Spleen (tissue), 7 donors: ENCODE data around the gene MICU1.

Experiments used
- POLR2A ChIP-seq, 3 donors: fragments of 450-650 bp; IDR thresholded peaks; one replicate each; pipeline ENCODE4 v1.5.1; 2017; ENCODE audit warnings: antibody characterized with exemption in 3 of 3, mild to moderate bottlenecking in 1 of 3
- POLR2AphosphoS5 ChIP-seq, 3 donors: sonication (generic); formaldehyde crosslinking; IDR thresholded peaks; one replicate each; pipeline ENCODE4 v1.5.1; 2017; ENCODE audit warnings: antibody characterized with exemption in 3 of 3
- TF ChIP-seq, protein P1 (sequence below), 11 experiments: fragments of 200-600 bp in 7 of 11; fragments of 450-650 bp in 4 of 11; sonication (generic) in 4 of 11; IDR thresholded peaks in 8 of 11; conservative IDR thresholded peaks in 3 of 11; 1 replicate in 7 of 11; 2 replicates in 4 of 11; pipeline versions ENCODE4 v1.4.0 to v1.8.0; 2016 to 2021; ENCODE audit warnings: antibody characterized with exemption in 11 of 11, inconsistent platforms in 4 of 11, mild to moderate bottlenecking in 1 of 11
- donor health status: DM: no; HTN: no; CAD: no; lungs with moderate emphysema.
- donor health status: DM: no; HTN: no; CAD: no.
- donor health status: DM: no; HTN: no; CAD: no.

GRCh38 chr10:72370201-72370722 lies 255.6 kb downstream of the MICU1 start:
- TF ChIP-seq POLR2A (IDR thresholded peaks at IDR 0.05) (no peak), POLR2AphosphoS5 (IDR thresholded peaks at IDR 0.05) (no peak)
- TF ChIP-seq, protein P1, sequence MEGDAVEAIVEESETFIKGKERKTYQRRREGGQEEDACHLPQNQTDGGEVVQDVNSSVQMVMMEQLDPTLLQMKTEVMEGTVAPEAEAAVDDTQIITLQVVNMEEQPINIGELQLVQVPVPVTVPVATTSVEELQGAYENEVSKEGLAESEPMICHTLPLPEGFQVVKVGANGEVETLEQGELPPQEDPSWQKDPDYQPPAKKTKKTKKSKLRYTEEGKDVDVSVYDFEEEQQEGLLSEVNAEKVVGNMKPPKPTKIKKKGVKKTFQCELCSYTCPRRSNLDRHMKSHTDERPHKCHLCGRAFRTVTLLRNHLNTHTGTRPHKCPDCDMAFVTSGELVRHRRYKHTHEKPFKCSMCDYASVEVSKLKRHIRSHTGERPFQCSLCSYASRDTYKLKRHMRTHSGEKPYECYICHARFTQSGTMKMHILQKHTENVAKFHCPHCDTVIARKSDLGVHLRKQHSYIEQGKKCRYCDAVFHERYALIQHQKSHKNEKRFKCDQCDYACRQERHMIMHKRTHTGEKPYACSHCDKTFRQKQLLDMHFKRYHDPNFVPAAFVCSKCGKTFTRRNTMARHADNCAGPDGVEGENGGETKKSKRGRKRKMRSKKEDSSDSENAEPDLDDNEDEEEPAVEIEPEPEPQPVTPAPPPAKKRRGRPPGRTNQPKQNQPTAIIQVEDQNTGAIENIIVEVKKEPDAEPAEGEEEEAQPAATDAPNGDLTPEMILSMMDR (IDR thresholded peaks at IDR 0.05 in 8 of 11, conservative IDR thresholded peaks at IDR 0.05 in 3 of 11), result no peak
